WTC11 (cell line): ENCODE results near the gene CAMK2B. TPM values are rescaled to one million over a fixed set of nuclear protein-coding genes. Genes with fewer than 3 reads are reported as not detected.

Experiments used
- ATAC-seq: fragments of 200-7000 bp; cut with Tn5 transposase; 2 replicates; pipeline ENCODE4 v1.10.0; 2021; ENCODE audit warnings: mild to moderate bottlenecking, moderate library complexity
- CTCF ChIA-PET: fragments of 300-600 bp; sonication (Branson Sonifier 250); formaldehyde crosslinking; loops from one replicate; lab custom pipeline; 2021; ENCODE audit warnings: antibody characterized with exemption; lab: Charles Lee
- POLR2A ChIA-PET: fragments of 350-600 bp; sonication (Branson Sonifier 250); formaldehyde crosslinking; loops from one replicate; lab custom pipeline; 2021; ENCODE audit warnings: antibody characterized with exemption; lab: Charles Lee
- DNase-seq: peaks from one replicate; pipeline ENCODE4 v3.0.0; 2021; ENCODE audit warnings: low spot score
- H3K27ac Mint-ChIP-seq: 2 replicates; pipeline ENCODE4 v1.8.0; 2021; ENCODE audit warnings: mixed read lengths
- H3K27me3 Mint-ChIP-seq: 2 replicates; pipeline ENCODE4 v1.8.0; 2021; ENCODE audit warnings: low read depth, mild to moderate bottlenecking, moderate library complexity, mixed read lengths
- H3K36me3 Mint-ChIP-seq: 2 replicates; pipeline ENCODE4 v1.8.0; 2021; ENCODE audit warnings: mixed read lengths
- H3K4me1 Mint-ChIP-seq: 2 replicates; pipeline ENCODE4 v1.8.0; 2022; ENCODE audit warnings: mixed read lengths
- H3K4me3 Mint-ChIP-seq: 2 replicates; pipeline ENCODE4 v1.8.0; 2021; ENCODE audit warnings: mild to moderate bottlenecking, moderate library complexity, mixed read lengths
- H3K9me3 Mint-ChIP-seq: 2 replicates; pipeline ENCODE4 v1.8.0; 2021; ENCODE audit warnings: mixed read lengths
- ATF1 ChIP-seq: sonication (generic); formaldehyde crosslinking; IDR thresholded peaks from 2 replicates; pipeline ENCODE4 v1.8.1; 2023; ENCODE audit warnings: mild to moderate bottlenecking, moderate library complexity, missing genetic modification reagents
- CREB1 ChIP-seq: sonication (generic); formaldehyde crosslinking; IDR thresholded peaks from 2 replicates; pipeline ENCODE4 v1.8.0; 2023; ENCODE audit warnings: mild to moderate bottlenecking, missing genetic modification reagents
- CREM ChIP-seq: sonication (generic); formaldehyde crosslinking; IDR thresholded peaks from 2 replicates; pipeline ENCODE4 v1.8.1; 2022; ENCODE audit warnings: mild to moderate bottlenecking, missing genetic modification reagents, moderate library complexity
- E2F4 ChIP-seq: sonication (generic); formaldehyde crosslinking; IDR thresholded peaks from 2 replicates; pipeline ENCODE4 v1.8.1; 2022; ENCODE audit warnings: low read depth, mild to moderate bottlenecking, moderate library complexity, missing genetic modification reagents, borderline replicate concordance
- ESRRA ChIP-seq: sonication (generic); formaldehyde crosslinking; IDR thresholded peaks from 2 replicates; pipeline ENCODE4 v1.8.1; 2022; ENCODE audit warnings: mild to moderate bottlenecking, missing genetic modification reagents, borderline replicate concordance
- ETV6 ChIP-seq: sonication (generic); formaldehyde crosslinking; IDR thresholded peaks from 2 replicates; pipeline ENCODE4 v1.8.1; 2022; ENCODE audit warnings: mild to moderate bottlenecking, missing genetic modification reagents
- FOXK1 ChIP-seq: sonication (generic); formaldehyde crosslinking; IDR thresholded peaks from 2 replicates; pipeline ENCODE4 v1.8.0; 2022; ENCODE audit warnings: mild to moderate bottlenecking, moderate library complexity, missing genetic modification reagents
- IRF2 ChIP-seq: sonication (generic); formaldehyde crosslinking; IDR thresholded peaks from 2 replicates; pipeline ENCODE4 v1.8.0; 2022; ENCODE audit warnings: low read depth, missing genetic modification reagents, borderline replicate concordance
- KAT7 ChIP-seq: sonication (generic); formaldehyde crosslinking; IDR thresholded peaks from 2 replicates; pipeline ENCODE4 v1.8.1; 2023; ENCODE audit warnings: missing genetic modification reagents, mild to moderate bottlenecking, borderline replicate concordance
- MXD4 ChIP-seq: fragments of 250-450 bp; sonication (Bioruptor Pico); IDR thresholded peaks from 2 replicates; pipeline ENCODE4 v1.8.0; 2021; ENCODE audit warnings: mild to moderate bottlenecking, moderate library complexity, borderline replicate concordance
- NR3C1 ChIP-seq: sonication (generic); formaldehyde crosslinking; conservative IDR thresholded peaks from 2 replicates; pipeline ENCODE4 v1.8.1; 2023; ENCODE audit warnings: low read depth, mild to moderate bottlenecking, missing genetic modification reagents
- SMAD3 ChIP-seq: sonication (generic); formaldehyde crosslinking; IDR thresholded peaks from 2 replicates; pipeline ENCODE4 v1.8.0; 2022; ENCODE audit warnings: missing genetic modification reagents, mild to moderate bottlenecking, borderline replicate concordance
- SP1 ChIP-seq: sonication (generic); formaldehyde crosslinking; conservative IDR thresholded peaks from 2 replicates; pipeline ENCODE4 v1.8.1; 2022; ENCODE audit warnings: missing genetic modification reagents
- TEAD4 ChIP-seq: sonication (generic); formaldehyde crosslinking; IDR thresholded peaks from 2 replicates; pipeline ENCODE4 v1.8.0; 2022; ENCODE audit warnings: mild to moderate bottlenecking, missing genetic modification reagents
- TP53 ChIP-seq: sonication (generic); formaldehyde crosslinking; IDR thresholded peaks from 2 replicates; pipeline ENCODE4 v1.8.1; 2023; ENCODE audit warnings: mild to moderate bottlenecking, missing genetic modification reagents
- ZMAT4 ChIP-seq: fragments of 250-450 bp; sonication (Bioruptor Pico); IDR thresholded peaks from 2 replicates; pipeline ENCODE4 v1.9.0; 2021; ENCODE audit warnings: mild to moderate bottlenecking
- ZNF219 ChIP-seq: sonication (generic); formaldehyde crosslinking; IDR thresholded peaks from 2 replicates; pipeline ENCODE4 v1.8.0; 2023; ENCODE audit warnings: missing genetic modification reagents, mild to moderate bottlenecking, borderline replicate concordance
- ZNF232 ChIP-seq: sonication (generic); formaldehyde crosslinking; IDR thresholded peaks from 2 replicates; pipeline ENCODE4 v1.8.0; 2022; ENCODE audit warnings: mild to moderate bottlenecking, missing genetic modification reagents
- ZNF281 ChIP-seq: sonication (generic); formaldehyde crosslinking; IDR thresholded peaks from 2 replicates; pipeline ENCODE4 v1.8.0; 2023; ENCODE audit warnings: mild to moderate bottlenecking, missing genetic modification reagents
- ZNF416 ChIP-seq: fragments of 250-450 bp; sonication (Bioruptor Pico); IDR thresholded peaks from 2 replicates; pipeline ENCODE4 v1.9.0; 2021; ENCODE audit warnings: mild to moderate bottlenecking, inconsistent platforms
- ZNF512 ChIP-seq: sonication (generic); formaldehyde crosslinking; IDR thresholded peaks from 2 replicates; pipeline ENCODE4 v1.8.1; 2022; ENCODE audit warnings: missing genetic modification reagents, borderline replicate concordance
- ZNF671 ChIP-seq: fragments of 250-450 bp; sonication (Bioruptor Pico); IDR thresholded peaks from 2 replicates; pipeline ENCODE4 v1.8.0; 2021; ENCODE audit warnings: mild to moderate bottlenecking
- total RNA-seq: library from RNA; stranded (reverse); gene quantifications from 3 replicates; pipeline ENCODE4 v1.2.3, GENCODE V29; 2021
- TF ChIP-seq, protein P1 (sequence below): sonication (generic); formaldehyde crosslinking; IDR thresholded peaks from 2 replicates; pipeline ENCODE4 v1.8.1; 2022; ENCODE audit warnings: low read depth, missing genetic modification reagents, borderline replicate concordance
- TF ChIP-seq, protein P2 (sequence below): sonication (generic); formaldehyde crosslinking; IDR thresholded peaks from 2 replicates; pipeline ENCODE4 v1.8.0; 2023; ENCODE audit warnings: missing genetic modification reagents
- TF ChIP-seq, protein P3 (sequence below): sonication (generic); formaldehyde crosslinking; IDR thresholded peaks from 2 replicates; pipeline ENCODE4 v1.8.1; 2023; ENCODE audit warnings: mild to moderate bottlenecking, missing genetic modification reagents, moderate library complexity
- TF ChIP-seq, protein P4 (sequence below): sonication (generic); formaldehyde crosslinking; IDR thresholded peaks from 2 replicates; pipeline ENCODE4 v1.8.1; 2022; ENCODE audit warnings: mild to moderate bottlenecking, moderate library complexity, missing genetic modification reagents

Gene CAMK2B
- total RNA-seq, 1 experiment from 2014 or later = 0.44 TPM

DNA sequence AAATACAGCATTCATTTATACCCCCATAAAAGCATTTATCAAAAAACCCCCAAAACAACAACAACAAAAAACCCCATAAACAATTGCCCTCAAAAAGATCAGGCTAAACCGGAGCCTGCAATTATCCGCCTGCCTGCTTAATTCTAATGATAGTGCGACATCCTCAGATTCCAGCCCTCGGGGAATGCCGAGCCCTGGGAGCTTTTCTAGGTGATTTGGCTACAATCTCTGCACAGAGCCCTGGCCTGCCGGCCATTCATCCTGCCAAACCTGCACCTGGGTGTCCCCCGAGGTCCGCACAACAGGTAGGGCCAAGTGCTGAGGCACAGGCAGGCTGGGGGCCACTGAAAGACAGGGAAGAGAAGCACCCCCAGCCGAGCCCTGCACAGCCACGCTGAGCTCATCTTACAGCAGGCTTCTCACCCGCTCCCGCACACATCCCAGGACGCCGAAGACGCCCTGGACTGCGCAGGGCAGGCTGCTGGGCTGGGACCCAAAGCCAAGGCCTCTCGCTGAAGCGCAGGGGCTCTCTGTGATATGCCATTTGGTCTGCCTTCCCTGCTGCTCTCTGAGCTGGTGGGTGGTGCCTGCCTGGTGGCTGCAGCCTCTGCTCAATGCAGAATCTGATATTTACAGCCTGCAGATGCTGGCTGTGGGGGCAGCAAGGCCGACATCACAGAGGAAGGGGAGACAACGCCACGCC, 57.5 kb downstream of the CAMK2B start:
- ChIA-PET POLR2A (interaction anchor here (0.5 kb wide), 1 partner anchor 364 kb away, joined by 4 read pairs; no protein-coding TSS in a partner anchor), CTCF (interaction anchor here (0.8 to 1.6 kb wide), 4 partner anchors 22 to 49 kb away, joined by 3 to 4 read pairs (median 4); no protein-coding TSS in a partner anchor)
- H3K27me3 Mint-ChIP-seq = no peaks in the 10 kb centered on the region
- no peak for ATAC-seq
- H3K36me3 Mint-ChIP-seq = no peaks in the 10 kb centered on the region
- no peak overlapping the region for H3K4me3 Mint-ChIP-seq
- H3K4me1 Mint-ChIP-seq = peaks cover 3% of the 10 kb centered on the region; the same call in 1 of the 2 replicates
- TF ChIP-seq TP53 (CRISPR knock-in tag) (no peak), ZNF232 (CRISPR knock-in tag) (no peak), TEAD4 (CRISPR knock-in tag) (no peak), ZNF671 (no peak), ATF1 (no peak), CREB1 (CRISPR knock-in tag) (no peak), SMAD3 (CRISPR knock-in tag) (no peak), ZNF281 (CRISPR knock-in tag) (no peak)
- H3K27ac Mint-ChIP-seq = no peak overlapping the region
- no peak for DNase-seq
- H3K9me3 Mint-ChIP-seq = no peaks in the 10 kb centered on the region

GRCh38 chr7:44267178-44267577, 58.2 kb downstream of the CAMK2B start:
- Mint-ChIP-seq H3K36me3 (no peaks in the 10 kb centered on the region), H3K4me3 (no peak overlapping the region), H3K4me1 (peaks cover 3% of the 10 kb centered on the region; the same call in 1 of the 2 replicates)
- POLR2A ChIA-PET = no interaction called here
- TF ChIP-seq ZNF671 (no peak), CREM (CRISPR knock-in tag) (no peak), E2F4 (CRISPR knock-in tag) (no peak), ZNF219 (CRISPR knock-in tag) (no peak), ZNF512 (CRISPR knock-in tag) (no peak), ETV6 (no peak), MXD4 (CRISPR knock-in tag) (no peak), ZNF416 (no peak), SP1 (CRISPR knock-in tag) (no peak), KAT7 (CRISPR knock-in tag) (no peak), FOXK1 (CRISPR knock-in tag) (no peak), NR3C1 (CRISPR knock-in tag) (no peak), ZMAT4 (no peak), IRF2 (CRISPR knock-in tag) (no peak), ESRRA (CRISPR knock-in tag) (no peak)
- TF ChIP-seq, protein P1, sequence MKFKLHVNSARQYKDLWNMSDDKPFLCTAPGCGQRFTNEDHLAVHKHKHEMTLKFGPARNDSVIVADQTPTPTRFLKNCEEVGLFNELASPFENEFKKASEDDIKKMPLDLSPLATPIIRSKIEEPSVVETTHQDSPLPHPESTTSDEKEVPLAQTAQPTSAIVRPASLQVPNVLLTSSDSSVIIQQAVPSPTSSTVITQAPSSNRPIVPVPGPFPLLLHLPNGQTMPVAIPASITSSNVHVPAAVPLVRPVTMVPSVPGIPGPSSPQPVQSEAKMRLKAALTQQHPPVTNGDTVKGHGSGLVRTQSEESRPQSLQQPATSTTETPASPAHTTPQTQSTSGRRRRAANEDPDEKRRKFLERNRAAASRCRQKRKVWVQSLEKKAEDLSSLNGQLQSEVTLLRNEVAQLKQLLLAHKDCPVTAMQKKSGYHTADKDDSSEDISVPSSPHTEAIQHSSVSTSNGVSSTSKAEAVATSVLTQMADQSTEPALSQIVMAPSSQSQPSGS (CRISPR knock-in tag) = no peak
- TF ChIP-seq, protein P2, sequence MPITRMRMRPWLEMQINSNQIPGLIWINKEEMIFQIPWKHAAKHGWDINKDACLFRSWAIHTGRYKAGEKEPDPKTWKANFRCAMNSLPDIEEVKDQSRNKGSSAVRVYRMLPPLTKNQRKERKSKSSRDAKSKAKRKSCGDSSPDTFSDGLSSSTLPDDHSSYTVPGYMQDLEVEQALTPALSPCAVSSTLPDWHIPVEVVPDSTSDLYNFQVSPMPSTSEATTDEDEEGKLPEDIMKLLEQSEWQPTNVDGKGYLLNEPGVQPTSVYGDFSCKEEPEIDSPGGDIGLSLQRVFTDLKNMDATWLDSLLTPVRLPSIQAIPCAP = no peak
- TF ChIP-seq, protein P3, sequence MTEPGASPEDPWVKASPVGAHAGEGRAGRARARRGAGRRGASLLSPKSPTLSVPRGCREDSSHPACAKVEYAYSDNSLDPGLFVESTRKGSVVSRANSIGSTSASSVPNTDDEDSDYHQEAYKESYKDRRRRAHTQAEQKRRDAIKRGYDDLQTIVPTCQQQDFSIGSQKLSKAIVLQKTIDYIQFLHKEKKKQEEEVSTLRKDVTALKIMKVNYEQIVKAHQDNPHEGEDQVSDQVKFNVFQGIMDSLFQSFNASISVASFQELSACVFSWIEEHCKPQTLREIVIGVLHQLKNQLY (CRISPR knock-in tag) = no peak
- TF ChIP-seq, protein P4, sequence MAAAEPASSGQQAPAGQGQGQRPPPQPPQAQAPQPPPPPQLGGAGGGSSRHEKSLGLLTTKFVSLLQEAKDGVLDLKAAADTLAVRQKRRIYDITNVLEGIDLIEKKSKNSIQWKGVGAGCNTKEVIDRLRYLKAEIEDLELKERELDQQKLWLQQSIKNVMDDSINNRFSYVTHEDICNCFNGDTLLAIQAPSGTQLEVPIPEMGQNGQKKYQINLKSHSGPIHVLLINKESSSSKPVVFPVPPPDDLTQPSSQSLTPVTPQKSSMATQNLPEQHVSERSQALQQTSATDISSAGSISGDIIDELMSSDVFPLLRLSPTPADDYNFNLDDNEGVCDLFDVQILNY (CRISPR knock-in tag) = no peak
- TF ChIP-seq, all 79 proteins: peak for 0
- CTCF ChIA-PET = interaction anchor here (0.8 to 1.0 kb wide), 3 partner anchors 21 to 32 kb away, joined by 3 to 4 read pairs (median 4); no protein-coding TSS in a partner anchor
- DNase-seq (no peak), ATAC-seq (no peak)
- Mint-ChIP-seq H3K27me3 (no peaks in the 10 kb centered on the region), H3K9me3 (no peaks in the 10 kb centered on the region), H3K27ac (no peak overlapping the region)
